ENCODE data around the gene CAPS.

GRCh38 chr19:5963855-5964254 lies 49.8 kb downstream of the CAPS start:
- TF ChIP-seq CTCF (IDR thresholded peaks at IDR 0.05) (no peak), EZH2 (IDR thresholded peaks at IDR 0.05) (no peak), EZH2phosphoT487 (IDR thresholded peaks at IDR 0.05) (no peak)

All from neural progenitor cell (in vitro differentiated cells).